H1 (cell line): Measurements from ENCODE around the gene SLC2A14.
"Not testable (repeated sequence)": the region's sequence is repeated elsewhere in the genome, so short reads cannot be mapped to it uniquely, and the experiment has no call there.

Experiments
- CEBPB ChIP-seq: IDR thresholded peaks from 2 replicates; pipeline ENCODE4 v1.6.1; 2012; ENCODE audit warnings: low read depth, low read length
- E2F6 ChIP-seq: IDR thresholded peaks from 2 replicates; pipeline ENCODE4 v1.6.1; 2012; ENCODE audit warnings: inconsistent platforms
- HDAC6 ChIP-seq: IDR thresholded peaks from one replicate; pipeline ENCODE4 v1.7.1; 2012; ENCODE audit warnings: low read depth, mild to moderate bottlenecking, inconsistent platforms, low read length, moderate library complexity
- POLR2AphosphoS5 ChIP-seq: IDR thresholded peaks from 2 replicates; pipeline ENCODE4 v1.6.1; 2011; ENCODE audit warnings: low read depth, low read length
- SIN3A ChIP-seq, 2 experiments: IDR thresholded peaks in 1 of 2; conservative IDR thresholded peaks in 1 of 2; 2 replicates each; pipeline ENCODE4 v1.6.1; 2011 to 2012; ENCODE audit warnings: low read length in 2 of 2, improper control_type of control experiment in 1 of 2, low read depth in 1 of 2, mild to moderate bottlenecking in 1 of 2

GRCh38 chr12:7825754-7826153, 47.0 kb downstream of the SLC2A14 start:
- not testable (repeated sequence) for TF ChIP-seq HDAC6; SIN3A (conservative IDR thresholded peaks at IDR 0.05 in 1 of 2, IDR thresholded peaks at IDR 0.05 in 1 of 2; ENCODE audit: low read depth in 1 of 2, low read length in 2 of 2); E2F6; CEBPB; POLR2AphosphoS5
